Esophagus squamous epithelium (tissue), 4 donors: ENCODE results near the gene SATB2.

ENCODE experiments used
- CTCF ChIP-seq, 6 experiments: fragments of 450-650 bp in 4 of 6; fragments of 200-600 bp in 2 of 6; sonication (generic) in 2 of 6; IDR thresholded peaks; one replicate each; pipeline ENCODE4 v1.5.1; 2016 to 2019; ENCODE audit warnings: antibody characterized with exemption in 6 of 6, mild to moderate bottlenecking in 4 of 6, moderate library complexity in 4 of 6
- POLR2A ChIP-seq, 4 donors: fragments of 450-650 bp; IDR thresholded peaks; one replicate each; pipeline ENCODE4 v1.6.1; 2017; ENCODE audit warnings: antibody characterized with exemption in 4 of 4, mild to moderate bottlenecking in 4 of 4, moderate library complexity in 3 of 4

GRCh38 chr2:199322151-199322550 is 135.6 kb downstream of the SATB2 start:
- TF ChIP-seq POLR2A (IDR thresholded peaks at IDR 0.05) (no peak), CTCF (IDR thresholded peaks at IDR 0.05) (no peak)
